ENCODE measurements around the gene BARHL1. TPM values are rescaled to one million over a fixed set of nuclear protein-coding genes. Genes with fewer than 3 reads are reported as not detected.

Gene BARHL1
- total RNA-seq: not detected

DNA sequence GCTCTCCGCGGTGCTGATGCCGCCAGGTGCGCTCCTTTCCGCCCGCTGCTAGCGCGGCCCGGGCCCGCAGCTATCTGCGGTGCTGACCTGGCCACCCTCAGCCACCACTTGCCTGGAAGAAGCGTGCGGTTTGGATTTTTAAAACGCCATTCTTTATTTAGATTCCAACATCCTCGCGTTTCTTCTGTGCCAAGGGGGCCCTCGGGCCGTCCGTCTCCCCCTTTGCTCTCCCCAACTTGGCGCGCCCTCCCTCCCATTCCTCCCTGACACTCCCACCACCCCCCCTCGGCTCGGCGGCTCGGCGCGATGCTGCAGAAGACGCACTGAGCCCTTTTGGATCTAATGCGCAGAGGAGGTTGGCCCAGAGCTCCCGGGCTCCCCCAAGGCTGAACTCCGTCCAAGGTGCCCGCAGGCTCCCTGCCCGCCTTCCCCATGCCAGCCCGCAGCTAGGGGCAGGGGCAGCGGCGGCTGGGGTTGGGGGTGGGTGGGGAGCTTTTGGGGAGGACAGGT is at the start of gene BARHL1:
TSS of gene BARHL1 (plus strand) at position 331 of the 510 bp plus-strand sequence. CDS start 192 bp downstream, outside the sequence.
- Histone ChIP-seq H3K27ac (no peak within 1 kb of the TSS), H3K36me3 (no peaks in the 10 kb centered on the region), H3K27me3 (peaks cover 0 to 85% of the 10 kb centered on the region in 2 donors), H3K4me3 (peak within 1 kb of the TSS in 2 of 4 donors; percentile 7 to 30), H3K4me1 (peaks cover 0 to 12% (median 4%) of the 10 kb centered on the region in 4 donors), H3K9me3 (peaks cover 0 to 8% (median 0%) of the 10 kb centered on the region in 4 donors)
- TF ChIP-seq, protein P1, sequence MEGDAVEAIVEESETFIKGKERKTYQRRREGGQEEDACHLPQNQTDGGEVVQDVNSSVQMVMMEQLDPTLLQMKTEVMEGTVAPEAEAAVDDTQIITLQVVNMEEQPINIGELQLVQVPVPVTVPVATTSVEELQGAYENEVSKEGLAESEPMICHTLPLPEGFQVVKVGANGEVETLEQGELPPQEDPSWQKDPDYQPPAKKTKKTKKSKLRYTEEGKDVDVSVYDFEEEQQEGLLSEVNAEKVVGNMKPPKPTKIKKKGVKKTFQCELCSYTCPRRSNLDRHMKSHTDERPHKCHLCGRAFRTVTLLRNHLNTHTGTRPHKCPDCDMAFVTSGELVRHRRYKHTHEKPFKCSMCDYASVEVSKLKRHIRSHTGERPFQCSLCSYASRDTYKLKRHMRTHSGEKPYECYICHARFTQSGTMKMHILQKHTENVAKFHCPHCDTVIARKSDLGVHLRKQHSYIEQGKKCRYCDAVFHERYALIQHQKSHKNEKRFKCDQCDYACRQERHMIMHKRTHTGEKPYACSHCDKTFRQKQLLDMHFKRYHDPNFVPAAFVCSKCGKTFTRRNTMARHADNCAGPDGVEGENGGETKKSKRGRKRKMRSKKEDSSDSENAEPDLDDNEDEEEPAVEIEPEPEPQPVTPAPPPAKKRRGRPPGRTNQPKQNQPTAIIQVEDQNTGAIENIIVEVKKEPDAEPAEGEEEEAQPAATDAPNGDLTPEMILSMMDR (IDR thresholded peaks at IDR 0.05): no peak
- TF ChIP-seq POLR2A (IDR thresholded peaks at IDR 0.05): no peak
- DNase-seq: no peak

DNA sequence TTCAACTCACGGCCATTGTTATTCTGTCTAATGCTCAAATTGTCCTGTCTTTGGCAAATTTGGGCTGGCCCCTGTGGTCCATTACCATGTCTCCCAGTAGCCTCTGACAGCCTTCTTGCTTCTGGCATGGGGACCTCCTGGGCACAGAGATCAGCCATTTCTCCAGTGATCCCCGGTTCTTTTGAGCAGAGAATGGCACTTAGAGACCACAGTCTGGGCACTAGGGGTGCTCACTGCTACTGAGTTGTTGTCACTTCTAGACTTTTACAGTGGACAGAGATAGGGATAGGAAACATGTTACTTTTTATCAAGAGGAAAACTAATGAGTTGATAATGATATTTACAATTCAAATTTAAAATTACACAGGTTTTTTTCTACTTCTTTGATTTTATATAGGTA is 47.6 kb upstream of the BARHL1 start:
- Histone ChIP-seq H3K27ac (no peak overlapping the region), H3K4me1 (no peaks in the 10 kb centered on the region), H3K27me3 (no peaks in the 10 kb centered on the region), H3K4me3 (no peak overlapping the region), H3K36me3 (no peaks in the 10 kb centered on the region), H3K9me3 (no peaks in the 10 kb centered on the region)
- DNase-seq: no peak
- TF ChIP-seq, protein P1 (IDR thresholded peaks at IDR 0.05): no peak
- no peak for TF ChIP-seq POLR2A (IDR thresholded peaks at IDR 0.05)

DNA sequence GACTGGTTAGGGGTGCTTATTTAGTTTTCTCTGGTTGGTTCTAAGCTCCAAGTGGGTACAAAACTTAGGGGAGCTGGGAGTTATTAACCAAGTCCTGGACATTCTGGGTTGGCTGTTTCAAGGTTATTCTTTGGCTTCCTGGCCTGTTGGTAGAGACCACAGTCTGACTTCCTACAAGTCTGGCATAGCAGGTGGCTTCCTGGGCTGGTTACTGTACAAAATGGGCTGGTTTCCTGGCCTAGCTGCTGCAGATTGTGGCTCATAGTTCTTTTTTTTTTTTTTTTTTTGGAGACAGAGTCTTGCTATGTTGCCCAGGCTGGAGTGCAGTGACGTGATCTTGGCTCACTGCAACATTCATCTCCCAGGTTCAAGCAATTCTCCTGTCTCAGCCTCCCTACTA is 46.3 kb upstream of the BARHL1 start:
- Histone ChIP-seq H3K27me3 (no peaks in the 10 kb centered on the region), H3K4me3 (no peak overlapping the region), H3K36me3 (no peaks in the 10 kb centered on the region), H3K4me1 (no peaks in the 10 kb centered on the region), H3K9me3 (no peaks in the 10 kb centered on the region), H3K27ac (no peak overlapping the region)
- DNase-seq: no peak
- TF ChIP-seq POLR2A (IDR thresholded peaks at IDR 0.05): no peak
- TF ChIP-seq, protein P1 (IDR thresholded peaks at IDR 0.05): no peak

DNA sequence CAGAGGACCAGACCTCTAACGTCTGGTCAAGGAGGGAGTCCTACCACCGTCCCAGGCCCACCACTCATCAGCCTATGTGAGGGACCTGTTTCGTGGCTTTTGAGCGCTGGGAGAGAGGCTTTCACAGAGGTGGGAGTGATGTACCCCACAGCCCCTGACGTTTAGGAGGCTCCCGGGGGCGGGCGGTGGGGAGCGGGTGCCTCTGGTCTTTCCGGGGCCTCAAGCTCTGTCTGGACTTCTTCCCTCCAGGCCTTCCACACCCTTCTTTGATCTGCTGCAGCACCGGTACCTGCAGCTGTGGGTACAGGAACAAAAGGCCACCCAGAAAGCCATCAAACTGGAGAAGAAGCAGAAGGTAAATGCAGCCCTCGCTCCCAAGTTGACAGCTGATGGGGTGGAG is 45.1 kb upstream of the BARHL1 start:
- Histone ChIP-seq H3K27ac (no peak overlapping the region), H3K36me3 (no peaks in the 10 kb centered on the region), H3K9me3 (no peaks in the 10 kb centered on the region), H3K27me3 (no peaks in the 10 kb centered on the region), H3K4me3 (no peak overlapping the region), H3K4me1 (no peaks in the 10 kb centered on the region)
- no peak for DNase-seq
- TF ChIP-seq, protein P1 (IDR thresholded peaks at IDR 0.05): no peak
- no peak for TF ChIP-seq POLR2A (IDR thresholded peaks at IDR 0.05)

DNA sequence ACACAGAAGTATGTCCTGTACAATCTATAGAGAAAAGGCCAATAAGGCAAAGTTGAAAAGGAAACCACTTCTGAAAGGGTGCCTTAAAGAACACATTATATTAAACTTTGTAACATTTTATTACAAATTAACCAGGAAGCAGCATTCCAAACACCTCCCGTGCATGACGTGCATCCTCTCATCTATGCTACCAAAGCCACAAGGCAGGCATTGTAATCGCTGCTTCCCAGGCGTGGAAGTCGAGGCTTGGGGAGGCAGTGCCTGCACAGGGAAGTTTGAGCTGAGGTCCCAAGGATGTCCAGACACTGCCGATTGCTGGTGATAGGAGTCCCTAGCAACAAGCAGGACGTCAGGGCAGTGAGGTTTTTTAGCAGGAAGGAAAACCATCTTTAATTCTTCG is 44.3 kb upstream of the BARHL1 start:
- Histone ChIP-seq H3K4me1 (no peaks in the 10 kb centered on the region), H3K27me3 (no peaks in the 10 kb centered on the region), H3K9me3 (no peaks in the 10 kb centered on the region), H3K36me3 (no peaks in the 10 kb centered on the region), H3K4me3 (no peak overlapping the region), H3K27ac (no peak overlapping the region)
- TF ChIP-seq, protein P1 (IDR thresholded peaks at IDR 0.05): no peak
- TF ChIP-seq POLR2A (IDR thresholded peaks at IDR 0.05): no peak
- peak in 1 of 3 donors; percentile 53 for DNase-seq

DNA sequence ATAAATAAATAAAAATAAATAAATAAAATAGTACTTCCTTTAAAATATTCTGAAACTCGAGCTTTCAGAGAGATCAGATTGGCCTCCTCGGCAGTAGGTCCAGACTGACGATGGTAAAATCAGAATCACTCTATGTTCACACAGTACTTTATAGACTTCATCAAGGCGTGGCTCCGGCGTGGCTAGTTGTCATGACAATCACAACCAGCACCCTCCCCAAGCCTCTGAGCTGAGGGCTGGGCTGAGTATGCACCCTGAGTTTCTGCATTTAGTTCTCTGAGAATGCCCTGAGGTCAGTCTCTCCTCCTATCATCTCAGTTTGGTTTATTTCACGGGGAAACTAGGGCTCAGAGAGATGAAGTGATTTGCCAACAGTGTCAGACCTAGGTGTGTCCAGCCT is 43.3 kb upstream of the BARHL1 start:
- no peak for TF ChIP-seq POLR2A (IDR thresholded peaks at IDR 0.05)
- TF ChIP-seq, protein P1 (IDR thresholded peaks at IDR 0.05): no peak
- no peak for DNase-seq
- H3K9me3 ChIP-seq: no peaks in the 10 kb centered on the region
- no peaks in the 10 kb centered on the region for H3K4me1 ChIP-seq
- H3K27me3 ChIP-seq: no peaks in the 10 kb centered on the region
- H3K36me3 ChIP-seq: no peaks in the 10 kb centered on the region
- no peak overlapping the region for H3K27ac ChIP-seq
- no peak overlapping the region for H3K4me3 ChIP-seq

Data from Peyer's patch (tissue), 4 donors.